ENCODE measurements around the gene ORMDL1.

Gene ORMDL1

DNA sequence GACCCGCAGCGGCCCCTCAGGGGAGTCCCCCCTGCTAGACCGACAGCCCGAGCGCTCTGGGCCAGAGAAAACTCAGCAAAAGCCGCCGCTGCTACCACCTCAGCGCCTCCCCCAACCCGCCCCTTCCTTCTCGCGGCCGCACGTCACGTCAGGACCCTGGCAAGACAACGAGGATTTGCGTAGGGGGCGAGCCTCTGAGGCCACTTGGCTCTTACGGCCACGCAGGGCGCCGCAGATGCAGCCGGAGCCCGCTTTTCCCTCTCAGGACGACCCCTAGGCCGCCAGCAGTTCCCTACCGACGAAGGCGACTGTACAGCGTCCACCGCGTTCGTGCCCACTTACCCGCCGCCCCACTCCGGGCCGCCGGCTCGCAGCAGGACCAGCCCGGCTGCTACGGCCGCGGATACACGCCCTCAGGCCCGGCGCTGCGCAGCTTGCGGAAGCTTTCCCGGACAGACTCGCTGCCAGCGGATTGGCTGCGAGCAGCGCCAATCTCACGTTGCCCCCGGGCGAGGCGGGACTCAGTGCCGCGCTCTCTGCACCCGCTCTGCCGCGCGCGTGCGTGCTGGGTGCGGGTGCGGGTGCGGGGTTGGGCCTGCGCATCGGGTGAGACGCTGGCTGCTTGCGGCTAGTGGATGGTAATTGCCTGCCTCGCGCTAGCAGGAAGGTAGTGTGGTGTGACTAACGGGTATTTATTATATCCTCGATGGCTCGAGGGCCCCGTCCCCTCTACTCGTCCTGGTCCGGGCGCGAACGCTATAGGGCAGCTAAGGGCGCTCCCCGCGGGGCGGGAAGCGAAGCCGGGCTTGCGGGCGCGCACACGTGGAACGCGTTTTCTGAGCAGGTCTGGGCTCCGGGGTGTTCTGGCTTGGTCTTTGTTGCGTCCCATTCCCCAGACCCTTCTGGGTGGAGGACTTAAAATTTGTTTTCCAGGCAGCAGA, at the start of gene ORMDL1, which contains the start of gene PMS1:
Gene ORMDL1 (minus strand): TSS at position 413 of the 941 bp plus-strand sequence. CDS start 1,744 bp downstream, outside the sequence.
Gene PMS1 (plus strand): TSS at position 524 of the 941 bp plus-strand sequence. CDS start 7,360 bp downstream, outside the sequence.
- peak; percentile 85 to 91 for DNase-seq (ENCODE audit: low read depth in 2 of 2)

DNA sequence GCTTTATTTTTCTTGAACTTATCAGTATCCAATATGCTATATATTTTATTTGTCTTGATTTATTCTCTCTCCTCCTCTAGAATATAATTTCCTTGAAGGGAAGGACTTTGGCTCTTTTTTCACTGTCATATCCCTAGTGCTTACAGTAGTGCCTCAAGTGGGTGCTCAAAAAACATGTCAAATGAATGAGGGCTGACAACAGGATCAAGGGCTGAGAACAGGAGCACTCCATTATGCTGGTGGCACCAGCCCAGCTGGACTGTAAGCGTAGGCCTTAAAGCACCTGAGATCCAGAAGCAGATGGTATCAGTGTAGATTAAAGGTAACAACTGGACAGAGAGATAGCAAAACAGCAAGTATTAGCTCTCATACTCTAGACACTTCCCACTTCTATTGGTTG, 46.4 kb upstream of the ORMDL1 start:
- no peak for DNase-seq (ENCODE audit: low read depth in 2 of 2)

GRCh38 chr2:189829102-189829833, 45.1 kb upstream of the ORMDL1 start:
- no peak for DNase-seq (ENCODE audit: low read depth in 2 of 2)

DNA sequence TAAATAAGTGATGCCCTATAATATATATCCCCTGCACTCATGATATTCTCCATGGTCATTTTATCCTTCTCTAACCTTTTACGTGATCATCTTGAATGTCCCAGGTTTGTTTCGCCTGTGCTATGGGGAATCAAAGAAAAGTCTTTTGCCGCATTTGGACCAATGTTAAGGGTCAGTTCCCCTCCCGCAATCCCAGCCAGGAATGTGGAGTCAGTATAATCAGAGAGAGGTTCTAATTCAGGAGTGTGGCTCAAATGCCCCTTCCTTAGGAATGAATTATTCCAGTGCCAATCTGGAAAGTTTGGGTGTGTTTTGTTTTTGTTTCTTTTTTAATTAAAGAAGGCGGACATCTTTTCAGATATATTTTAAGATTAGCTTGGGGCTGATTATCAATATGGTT, 41.9 kb upstream of the ORMDL1 start:
- no peak for DNase-seq (ENCODE audit: low read depth in 2 of 2)

DNA sequence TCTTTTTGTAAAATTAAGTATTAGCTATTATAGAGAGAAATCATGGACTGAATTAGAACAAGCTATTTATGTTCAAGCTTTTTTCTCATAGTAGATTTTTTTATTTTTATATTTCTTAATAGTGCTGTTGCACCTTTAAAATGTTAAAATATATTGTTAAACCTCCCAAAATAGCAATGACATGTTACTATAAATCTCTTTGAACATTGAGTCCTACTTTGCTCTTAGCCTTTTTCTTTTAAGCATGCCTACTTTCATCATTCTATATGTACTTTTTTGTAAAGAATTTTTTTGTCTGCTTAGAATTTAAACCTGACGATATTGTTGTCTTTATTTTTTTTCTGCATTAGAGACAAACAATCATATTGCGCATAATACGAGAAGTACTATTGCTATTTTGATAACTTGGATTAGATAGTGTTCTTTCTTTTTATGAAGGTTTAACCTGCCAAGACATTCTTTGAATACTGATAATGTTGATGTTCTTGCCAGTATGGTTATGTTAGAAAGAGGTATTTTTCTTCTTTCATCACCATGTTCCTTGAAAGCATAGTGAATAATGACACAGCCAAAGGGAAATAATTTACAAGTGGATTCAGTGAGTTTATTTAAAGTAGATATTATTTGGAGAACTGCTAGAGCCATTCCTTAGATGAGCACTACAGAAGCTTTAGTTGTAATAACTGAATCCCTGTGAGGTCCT, 40.7 kb upstream of the ORMDL1 start:
- no peak for DNase-seq (ENCODE audit: low read depth in 2 of 2)

DNA sequence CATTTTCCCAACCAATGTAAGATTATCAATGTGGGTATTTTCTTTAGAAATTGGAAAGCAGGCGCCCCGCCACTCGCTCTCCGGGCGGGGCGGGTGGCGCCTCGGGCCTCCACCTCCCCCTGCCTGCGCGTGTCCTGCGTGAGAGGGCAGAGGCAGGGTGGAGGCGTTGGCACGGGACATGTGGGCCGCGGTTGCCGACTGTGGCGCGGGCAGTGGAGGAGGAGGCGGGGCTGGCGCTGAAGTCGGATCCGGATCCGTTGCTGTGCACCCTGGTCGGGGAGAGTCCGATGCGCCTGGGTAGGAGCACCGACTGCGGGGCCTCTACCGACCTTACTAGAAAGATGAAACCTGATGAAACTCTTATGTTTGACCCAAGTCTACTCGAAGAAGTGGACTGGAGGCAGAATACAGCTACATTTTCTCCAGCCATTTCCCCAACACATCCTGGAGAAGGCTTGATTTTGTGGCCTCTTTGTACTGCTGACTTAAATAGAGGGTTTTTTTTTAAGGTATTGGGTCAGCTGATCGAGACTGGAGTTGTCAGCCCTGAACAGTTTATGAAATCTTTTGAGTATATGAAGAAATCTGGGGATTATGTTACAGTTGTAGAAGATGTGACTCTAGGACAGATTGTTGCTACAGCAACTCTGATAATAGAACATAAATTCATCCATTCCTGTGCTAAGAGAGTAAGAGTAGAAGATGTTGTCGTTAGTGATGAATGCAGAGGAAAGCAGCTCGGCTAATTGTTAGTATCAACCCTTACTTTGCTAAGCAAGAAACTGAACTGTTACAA, 38.0 kb upstream of the ORMDL1 start:
- no peak for DNase-seq (ENCODE audit: low read depth in 2 of 2)

- no peak for DNase-seq (ENCODE audit: low read depth in 2 of 2)
Observed at GRCh38 chr2:189819297-189819704, 35.2 kb upstream of the ORMDL1 start.

DNA sequence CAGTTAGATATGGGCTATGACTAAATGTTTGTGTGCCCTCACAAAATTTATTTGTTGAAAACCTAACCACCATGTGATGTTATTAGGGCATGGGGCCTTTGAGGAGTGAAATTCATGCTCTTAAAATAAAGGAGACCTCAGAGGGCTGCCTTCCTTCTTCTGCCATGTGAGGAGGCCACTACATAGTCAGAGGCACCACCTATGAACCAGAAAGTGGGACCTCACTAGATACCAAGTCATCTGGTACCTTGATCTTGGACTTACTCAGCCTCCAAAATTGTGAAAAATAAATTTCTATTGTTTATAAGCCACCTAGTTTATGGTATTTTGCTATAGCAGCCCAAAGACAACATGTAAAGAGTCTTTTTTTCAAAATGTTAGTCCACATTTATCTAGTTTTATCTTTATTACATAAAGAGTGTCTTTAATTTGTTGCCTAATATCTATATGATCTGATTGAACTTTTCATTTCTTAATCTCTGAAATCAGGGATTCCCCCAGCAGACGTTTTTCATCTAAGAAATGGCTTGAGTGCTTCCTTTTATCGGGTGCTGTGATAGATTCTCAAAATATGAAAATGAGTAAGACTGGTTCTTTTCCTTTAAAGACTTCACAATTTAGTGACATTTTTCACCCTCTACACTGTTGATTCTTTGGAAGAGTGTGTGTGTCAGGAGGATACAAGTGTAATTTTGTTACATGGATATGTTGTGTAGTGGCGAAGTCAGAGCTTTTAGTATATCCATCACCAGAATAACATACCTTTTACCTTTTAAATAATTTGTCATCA, 34.3 kb upstream of the ORMDL1 start:
- DNase-seq (ENCODE audit: low read depth in 2 of 2): no peak

DNA sequence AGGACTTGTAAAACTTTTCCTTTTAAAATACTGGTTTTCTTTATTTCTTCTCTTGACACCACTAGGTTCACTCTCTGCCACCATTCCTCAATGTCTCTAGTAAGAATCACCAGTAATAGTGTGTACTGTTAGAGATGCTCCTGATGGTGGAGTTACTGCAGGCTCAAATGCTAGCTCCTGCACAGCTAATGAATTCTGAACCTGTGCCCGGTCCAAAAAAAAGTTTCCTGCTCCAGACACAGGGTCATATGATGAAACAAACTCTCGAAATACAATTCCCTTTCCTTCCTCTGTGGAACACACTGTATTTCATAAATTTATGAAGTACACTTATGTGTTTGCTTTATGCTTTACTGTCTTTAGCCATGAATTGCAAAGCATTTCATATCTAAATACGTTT, 19.3 kb upstream of the ORMDL1 start:
- DNase-seq (ENCODE audit: low read depth in 2 of 2): no peak

GRCh38 chr2:189802396-189802912, 18.3 kb upstream of the ORMDL1 start:
- DNase-seq (ENCODE audit: low read depth in 2 of 2): no peak

DNA sequence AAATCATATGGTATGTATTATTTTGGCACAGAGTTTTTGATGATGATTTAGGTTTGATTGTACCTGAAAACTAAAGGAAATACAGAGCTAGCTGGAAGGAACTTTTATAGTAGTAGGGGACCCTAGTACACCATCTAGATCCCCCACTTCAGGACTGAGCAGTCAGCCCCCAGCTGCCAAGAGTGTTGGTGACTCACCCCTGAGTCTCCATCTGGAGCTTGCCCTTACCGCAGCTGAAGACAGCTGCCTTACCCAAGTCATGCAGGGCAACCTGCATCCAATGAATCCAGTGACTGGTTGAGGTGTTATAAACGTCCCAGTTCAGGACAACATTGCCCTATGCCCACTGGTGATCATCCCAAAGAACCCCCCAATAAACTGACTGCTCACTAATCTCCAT, 15.4 kb upstream of the ORMDL1 start:
- DNase-seq (ENCODE audit: low read depth in 2 of 2): no peak

DNA sequence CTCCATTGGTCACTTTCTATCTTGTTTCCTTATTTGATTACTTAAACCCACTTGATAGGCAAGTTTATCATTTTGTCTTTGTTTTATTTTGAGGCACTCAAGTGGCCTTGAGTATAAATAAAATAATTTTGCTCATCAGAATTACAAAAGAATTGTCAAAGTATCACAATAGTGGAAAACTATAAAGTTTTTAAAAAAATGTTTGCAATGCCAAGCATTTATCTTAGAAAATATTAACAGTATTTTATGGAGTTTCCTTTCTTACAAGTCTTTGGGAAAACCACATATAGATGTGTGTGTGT, 14.8 kb upstream of the ORMDL1 start:
- DNase-seq (ENCODE audit: low read depth in 2 of 2): no peak

GRCh38 chr2:189798312-189799029, 14.3 kb upstream of the ORMDL1 start:
- no peak for DNase-seq (ENCODE audit: low read depth in 2 of 2)

DNA sequence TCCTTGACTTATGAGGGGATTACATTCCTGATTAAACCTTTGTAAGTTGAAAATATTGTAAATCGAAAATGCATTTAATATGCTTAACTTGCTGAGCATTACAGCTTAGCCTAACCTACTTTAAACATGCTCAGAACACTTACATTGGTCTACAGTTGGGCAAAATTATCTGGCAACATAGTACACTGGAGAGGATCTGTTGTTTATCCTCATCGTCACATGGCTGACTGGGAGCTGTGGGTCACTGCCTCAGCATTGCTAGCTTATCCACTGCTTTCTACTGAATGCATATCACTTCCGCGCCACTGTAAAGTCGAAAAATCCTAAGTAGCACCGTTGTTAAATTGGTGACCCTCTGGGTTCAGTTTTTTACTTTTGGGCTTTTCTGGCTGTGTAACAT, 13.8 kb upstream of the ORMDL1 start:
- DNase-seq (ENCODE audit: low read depth in 2 of 2): no peak

DNA sequence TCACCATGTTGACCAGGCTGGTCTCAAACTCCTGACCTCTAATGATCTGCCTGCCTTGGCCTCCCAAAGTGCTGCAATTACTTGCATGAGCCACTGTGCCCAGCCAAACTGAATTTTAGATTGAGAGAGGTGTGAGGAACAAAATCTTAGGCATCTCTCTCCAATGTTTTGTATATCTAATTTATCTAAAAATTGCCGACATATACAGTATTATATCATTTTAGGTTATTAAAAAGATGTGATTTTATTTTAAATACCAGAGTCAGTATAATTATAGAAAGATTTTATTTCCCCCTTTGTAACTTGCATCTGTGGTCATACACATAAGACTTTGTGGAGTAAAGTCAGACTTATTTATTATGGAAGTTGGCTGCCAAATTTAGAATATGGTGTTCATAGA, 10.2 kb upstream of the ORMDL1 start:
- no peak for DNase-seq (ENCODE audit: low read depth in 2 of 2)

- no peak for DNase-seq (ENCODE audit: low read depth in 2 of 2)
Observed at GRCh38 chr2:189791338-189792042, 7.4 kb upstream of the ORMDL1 start.

GRCh38 chr2:189783451-189783926, 650 bp downstream of the ORMDL1 start:
- DNase-seq (ENCODE audit: low read depth in 2 of 2): no peak

DNA sequence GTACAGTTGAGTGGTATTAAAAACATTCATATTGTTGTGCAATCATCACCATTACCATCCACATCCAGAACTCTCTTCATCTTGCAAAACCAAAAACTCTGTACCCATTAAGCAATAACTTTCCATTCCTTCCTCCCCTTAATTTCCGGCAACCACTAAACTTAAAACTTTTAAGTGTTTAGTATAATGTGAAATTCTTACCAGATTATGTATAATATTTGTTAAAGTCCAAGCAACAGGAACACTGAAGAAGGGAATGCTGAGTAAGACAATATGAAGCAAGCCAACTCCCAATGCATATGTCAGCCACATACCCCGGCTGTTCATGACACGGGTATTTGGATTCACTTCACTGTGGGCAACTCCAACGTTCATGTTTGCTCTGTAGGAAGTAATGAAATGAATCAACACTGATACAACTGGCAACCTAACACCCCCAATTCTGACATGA, 1.9 kb downstream of the ORMDL1 start:
- DNase-seq (ENCODE audit: low read depth in 2 of 2): no peak

DNA sequence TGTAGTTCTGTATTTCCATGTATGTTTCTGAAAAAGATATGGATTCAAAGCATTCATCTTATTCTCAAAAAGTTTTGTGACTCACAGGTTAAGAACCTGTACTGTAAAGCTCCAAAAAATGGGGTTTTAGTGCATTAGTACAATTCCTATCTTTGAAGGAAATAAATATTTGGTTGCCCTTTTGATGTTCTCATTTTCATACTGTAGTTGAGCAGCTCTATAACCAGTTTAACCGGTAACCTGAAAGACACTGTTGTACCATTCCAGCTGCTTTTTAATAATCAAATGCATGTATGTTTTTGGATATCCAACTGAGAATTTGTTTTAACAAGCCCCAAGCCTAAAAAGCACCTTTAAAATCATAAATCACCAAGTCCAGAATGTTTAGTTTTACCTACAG, 11.9 kb downstream of the ORMDL1 start:
- DNase-seq (ENCODE audit: low read depth in 2 of 2): no peak

Measured in stimulated activated CD8-positive, alpha-beta memory T cell treated with anti-CD3 and anti-CD28 coated beads, Interleukin-7, amount 100 ng/mL, for 1 hour (primary cell).